ENCODE data around the gene COL4A2.

COL4A2 gene

DNA sequence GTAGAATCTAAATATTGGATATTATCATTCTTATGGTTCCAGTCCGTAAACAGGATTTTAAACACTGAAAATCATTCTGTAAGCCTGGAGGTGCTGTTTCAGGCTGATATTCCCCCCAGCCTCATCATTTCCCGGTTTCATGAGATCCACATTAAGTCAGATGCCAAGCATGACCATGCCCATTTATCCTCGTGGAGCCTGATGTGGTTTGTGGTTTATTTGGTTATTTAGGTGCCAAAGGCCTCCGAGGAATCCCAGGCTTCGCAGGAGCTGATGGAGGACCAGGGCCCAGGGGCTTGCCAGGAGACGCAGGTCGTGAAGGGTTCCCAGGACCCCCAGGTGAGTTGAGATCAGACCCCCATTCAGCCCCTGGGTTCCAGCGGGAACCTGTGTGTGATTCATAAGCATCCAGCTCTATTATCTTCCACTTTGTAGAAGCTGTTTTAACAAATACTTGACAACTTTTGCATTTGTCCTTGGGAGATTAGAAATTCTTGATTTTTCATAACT lies 162.0 kb downstream of the COL4A2 start:
- H3K4me2 ChIP-seq (ENCODE audit: low read length) = no peak overlapping the region
- no peaks in the 10 kb centered on the region for H3K9me2 ChIP-seq (ENCODE audit: low read depth, low read length)
- no peaks in the 10 kb centered on the region for H3K79me2 ChIP-seq (ENCODE audit: insufficient read depth, low read length)
- TF ChIP-seq EZH2 (IDR thresholded peaks at IDR 0.05; ENCODE audit: borderline replicate concordance, low read length) = no peak
- TF ChIP-seq, protein P1, sequence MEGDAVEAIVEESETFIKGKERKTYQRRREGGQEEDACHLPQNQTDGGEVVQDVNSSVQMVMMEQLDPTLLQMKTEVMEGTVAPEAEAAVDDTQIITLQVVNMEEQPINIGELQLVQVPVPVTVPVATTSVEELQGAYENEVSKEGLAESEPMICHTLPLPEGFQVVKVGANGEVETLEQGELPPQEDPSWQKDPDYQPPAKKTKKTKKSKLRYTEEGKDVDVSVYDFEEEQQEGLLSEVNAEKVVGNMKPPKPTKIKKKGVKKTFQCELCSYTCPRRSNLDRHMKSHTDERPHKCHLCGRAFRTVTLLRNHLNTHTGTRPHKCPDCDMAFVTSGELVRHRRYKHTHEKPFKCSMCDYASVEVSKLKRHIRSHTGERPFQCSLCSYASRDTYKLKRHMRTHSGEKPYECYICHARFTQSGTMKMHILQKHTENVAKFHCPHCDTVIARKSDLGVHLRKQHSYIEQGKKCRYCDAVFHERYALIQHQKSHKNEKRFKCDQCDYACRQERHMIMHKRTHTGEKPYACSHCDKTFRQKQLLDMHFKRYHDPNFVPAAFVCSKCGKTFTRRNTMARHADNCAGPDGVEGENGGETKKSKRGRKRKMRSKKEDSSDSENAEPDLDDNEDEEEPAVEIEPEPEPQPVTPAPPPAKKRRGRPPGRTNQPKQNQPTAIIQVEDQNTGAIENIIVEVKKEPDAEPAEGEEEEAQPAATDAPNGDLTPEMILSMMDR (IDR thresholded peaks at IDR 0.05; ENCODE audit: low read length) = no peak
- H3K4me1 ChIP-seq (ENCODE audit: insufficient read depth, low read length, severe bottlenecking) = peaks cover 10% of the 10 kb centered on the region
- H3K27ac ChIP-seq (ENCODE audit: low read depth, low read length, poor library complexity, severe bottlenecking) = no peak overlapping the region
- H3K9me3 ChIP-seq (ENCODE audit: low read length) = no peaks in the 10 kb centered on the region
- no peak overlapping the region for H3K9ac ChIP-seq (ENCODE audit: low read length)
- no peaks in the 10 kb centered on the region for H3K36me3 ChIP-seq (ENCODE audit: insufficient read depth, low read length)
- H3K4me3 ChIP-seq (ENCODE audit: low read depth, low read length, poor library complexity, severe bottlenecking) = no peak overlapping the region
- no peaks in the 10 kb centered on the region for H4K20me1 ChIP-seq (ENCODE audit: insufficient read depth, low read length)
- no peaks in the 10 kb centered on the region for H3F3A ChIP-seq (ENCODE audit: insufficient read depth, low read length)
- H2AFZ ChIP-seq (ENCODE audit: low read length) = no peak overlapping the region
- peaks cover 10% of the 10 kb centered on the region for H3K27me3 ChIP-seq (ENCODE audit: insufficient read depth, low read length)

DNA sequence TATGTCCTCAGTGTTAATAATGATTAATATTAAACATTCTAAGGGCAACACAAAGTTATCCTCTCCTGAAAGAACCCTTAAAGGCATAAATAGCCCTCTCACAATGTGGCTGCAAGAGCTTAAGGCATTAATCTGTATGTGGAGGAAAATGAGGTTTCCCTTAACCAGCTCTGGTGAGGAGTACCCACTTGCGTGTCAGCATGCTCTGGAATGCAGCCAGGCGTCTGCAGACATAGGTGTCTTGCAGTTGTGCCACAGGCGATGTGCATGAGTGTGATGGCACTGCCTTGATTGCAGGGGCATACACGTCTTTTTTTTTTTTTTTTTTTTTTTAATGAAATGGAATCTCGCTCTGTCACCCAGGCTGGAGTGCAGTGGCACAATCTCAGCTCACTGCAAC lies 162.5 kb downstream of the COL4A2 start:
- Histone ChIP-seq H3K36me3 (ENCODE audit: insufficient read depth, low read length) (no peaks in the 10 kb centered on the region), H4K20me1 (ENCODE audit: insufficient read depth, low read length) (no peaks in the 10 kb centered on the region), H2AFZ (ENCODE audit: low read length) (no peak overlapping the region), H3K4me3 (ENCODE audit: low read depth, low read length, poor library complexity, severe bottlenecking) (no peak overlapping the region), H3K4me2 (ENCODE audit: low read length) (no peak overlapping the region), H3K4me1 (ENCODE audit: insufficient read depth, low read length, severe bottlenecking) (peaks cover 10% of the 10 kb centered on the region), H3K9me2 (ENCODE audit: low read depth, low read length) (no peaks in the 10 kb centered on the region), H3K9me3 (ENCODE audit: low read length) (no peaks in the 10 kb centered on the region), H3K79me2 (ENCODE audit: insufficient read depth, low read length) (no peaks in the 10 kb centered on the region), H3K27ac (ENCODE audit: low read depth, low read length, poor library complexity, severe bottlenecking) (no peak overlapping the region), H3K9ac (ENCODE audit: low read length) (no peak overlapping the region), H3K27me3 (ENCODE audit: insufficient read depth, low read length) (peaks cover 15% of the 10 kb centered on the region), H3F3A (ENCODE audit: insufficient read depth, low read length) (no peaks in the 10 kb centered on the region)
- TF ChIP-seq, protein P1 (IDR thresholded peaks at IDR 0.05; ENCODE audit: low read length) = no peak
- no peak for TF ChIP-seq EZH2 (IDR thresholded peaks at IDR 0.05; ENCODE audit: borderline replicate concordance, low read length)

DNA sequence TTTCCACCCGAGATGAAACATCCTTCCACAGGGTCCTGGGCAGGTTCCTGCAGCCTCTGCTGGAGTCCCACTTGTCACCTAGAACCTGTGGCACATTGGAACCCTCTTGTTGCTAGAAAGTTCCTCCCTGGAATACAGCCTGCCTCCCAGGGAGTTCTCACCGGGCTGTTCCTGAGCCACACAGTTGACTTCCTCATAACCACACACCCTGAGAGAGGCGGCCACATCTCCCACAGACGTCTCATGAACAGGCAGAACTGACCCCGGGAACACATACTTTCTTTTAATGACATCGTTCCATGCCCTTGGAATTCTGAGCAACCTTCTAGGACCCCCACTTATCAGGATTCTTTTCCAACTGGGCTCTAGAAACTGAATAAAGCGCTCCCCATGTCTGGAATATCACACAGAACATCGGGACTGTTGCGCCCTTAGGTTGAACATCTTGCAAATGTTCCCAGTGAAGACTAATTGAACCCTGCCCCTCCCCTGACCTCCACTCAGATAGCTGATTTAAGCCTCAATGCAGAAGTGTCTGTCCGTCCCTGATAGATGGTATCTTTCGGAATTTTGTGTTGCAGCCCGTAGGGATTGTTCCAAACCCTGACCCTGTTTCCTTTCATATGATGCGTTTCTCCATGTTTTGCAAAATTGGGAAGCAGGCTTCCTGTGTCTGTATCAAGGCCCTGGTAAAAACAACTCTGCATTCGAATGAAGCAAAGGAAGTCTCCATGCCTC lies 163.4 kb downstream of the COL4A2 start:
- TF ChIP-seq, protein P1 (IDR thresholded peaks at IDR 0.05; ENCODE audit: low read length) = no peak
- no peak for TF ChIP-seq EZH2 (IDR thresholded peaks at IDR 0.05; ENCODE audit: borderline replicate concordance, low read length)
- Histone ChIP-seq H3F3A (ENCODE audit: insufficient read depth, low read length) (no peaks in the 10 kb centered on the region), H3K27ac (ENCODE audit: low read depth, low read length, poor library complexity, severe bottlenecking) (no peak overlapping the region), H3K9ac (ENCODE audit: low read length) (no peak overlapping the region), H3K79me2 (ENCODE audit: insufficient read depth, low read length) (no peaks in the 10 kb centered on the region), H3K27me3 (ENCODE audit: insufficient read depth, low read length) (peaks cover 15% of the 10 kb centered on the region), H3K9me2 (ENCODE audit: low read depth, low read length) (no peaks in the 10 kb centered on the region), H2AFZ (ENCODE audit: low read length) (no peak overlapping the region), H3K4me2 (ENCODE audit: low read length) (no peak overlapping the region), H4K20me1 (ENCODE audit: insufficient read depth, low read length) (no peaks in the 10 kb centered on the region), H3K4me3 (ENCODE audit: low read depth, low read length, poor library complexity, severe bottlenecking) (no peak overlapping the region), H3K4me1 (ENCODE audit: insufficient read depth, low read length, severe bottlenecking) (peaks cover 10% of the 10 kb centered on the region), H3K9me3 (ENCODE audit: low read length) (no peaks in the 10 kb centered on the region), H3K36me3 (ENCODE audit: insufficient read depth, low read length) (no peaks in the 10 kb centered on the region)
